HepG2 (cell line): ENCODE measurements around the gene CHID1. TPM values are rescaled to one million over a fixed set of nuclear protein-coding genes. Genes with fewer than 3 reads are reported as not detected.

Experiments
- GRHL1 ChIP-seq: sonication (generic); formaldehyde crosslinking; conservative IDR thresholded peaks from 2 replicates; pipeline ENCODE4 v1.8.0; 2022; ENCODE audit warnings: missing genetic modification reagents
- NAIF1 ChIP-seq: sonication (generic); formaldehyde crosslinking; IDR thresholded peaks from 2 replicates; pipeline ENCODE4 v1.5.0; 2020; ENCODE audit warnings: mild to moderate bottlenecking, missing genetic modification reagents, borderline replicate concordance
- SMAD1 ChIP-seq: sonication (generic); formaldehyde crosslinking; IDR thresholded peaks from 2 replicates; pipeline ENCODE4 v1.4.0; 2020; ENCODE audit warnings: missing genetic modification reagents, low read depth, mild to moderate bottlenecking, borderline replicate concordance
- TBL1XR1 ChIP-seq: fragments of 150-350 bp; IDR thresholded peaks from 2 replicates; pipeline ENCODE4 v1.6.1; 2014; ENCODE audit warnings: borderline replicate concordance, low read length; ENCODE audit not compliant: partially characterized antibody
- ZFP1 ChIP-seq: IDR thresholded peaks from 2 replicates; pipeline ENCODE4 v1.6.1; 2016
- ZNF563 ChIP-seq: sonication (generic); formaldehyde crosslinking; IDR thresholded peaks from 2 replicates; pipeline ENCODE4 v1.8.0; 2022; ENCODE audit warnings: mild to moderate bottlenecking, moderate library complexity, missing genetic modification reagents
- ZNF720 ChIP-seq: sonication (generic); formaldehyde crosslinking; IDR thresholded peaks from 2 replicates; pipeline ENCODE4 v1.4.0; 2020; ENCODE audit warnings: missing genetic modification reagents
- ZSCAN31 ChIP-seq: sonication (generic); formaldehyde crosslinking; IDR thresholded peaks from 2 replicates; pipeline ENCODE4 v1.5.0; 2020; ENCODE audit warnings: low read depth, mild to moderate bottlenecking, missing genetic modification reagents
- polyA plus RNA-seq, 8 experiments: library from polyadenylated mRNA; depleted of rRNA in 3 of 8; stranded (reverse) in 7 of 8; unstranded in 1 of 8; fragments of >200 nt; fragmentation: Illumina TruSeq in 4 of 8; extraction: Trizol in 4 of 8; gene quantifications; 2 replicates each; pipeline versions ENCODE4 v1.2.1 to v1.2.3, GENCODE V29; 2011 to 2016; ENCODE audit warnings: low read depth in 4 of 8, missing spikeins in 1 of 8, mixed read lengths in 1 of 8; ENCODE audit not compliant: insufficient read depth in 1 of 8
- total RNA-seq, 5 experiments: library from RNA; depleted of rRNA; stranded (reverse); fragments of >200 nt; fragmentation: Illumina TruSeq; extraction: Trizol; gene quantifications; 2 replicates each; pipeline ENCODE4 v1.2.3, GENCODE V29; 2016; ENCODE audit warnings: low read depth in 1 of 5
- TF ChIP-seq, protein P1 (sequence below): sonication (generic); formaldehyde crosslinking; IDR thresholded peaks from 2 replicates; pipeline ENCODE4 v1.4.0; 2020; ENCODE audit warnings: mild to moderate bottlenecking, missing genetic modification reagents
- TF ChIP-seq, protein P2 (sequence below): sonication (generic); formaldehyde crosslinking; IDR thresholded peaks from 2 replicates; pipeline ENCODE4 v1.4.0; 2020; ENCODE audit warnings: missing genetic modification reagents

CHID1 gene
- total and polyA plus RNA-seq, 2 of the 13 experiments (the other 11 are each of a cell fraction or from before 2014, with no cell fraction given): 65.1 to 93.6 TPM

DNA sequence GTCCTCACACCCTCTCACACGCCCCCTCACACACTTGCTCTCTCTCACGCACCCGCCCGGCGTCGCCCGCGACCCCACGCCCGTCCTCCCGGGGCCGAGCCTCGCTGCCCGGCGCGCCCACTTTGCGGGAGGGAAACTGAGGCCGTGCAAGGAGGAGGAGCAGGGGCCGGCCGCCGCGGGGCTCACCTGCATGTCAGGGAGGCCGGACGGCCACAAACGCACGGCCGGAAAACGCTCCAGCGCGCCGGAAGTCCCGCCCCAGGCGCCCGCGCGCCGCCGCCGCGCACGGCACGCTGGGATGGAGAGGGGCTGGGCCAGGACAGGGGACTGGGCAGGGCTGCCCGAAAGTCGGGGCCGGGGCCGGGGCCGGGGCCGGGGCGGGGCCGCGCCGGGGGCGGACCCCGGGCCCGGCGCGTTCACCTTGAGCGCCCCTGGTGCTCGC, at the start of gene CHID1 (continued):
- TF ChIP-seq NAIF1 (CRISPR knock-in tag): no peak
- TF ChIP-seq, protein P1, sequence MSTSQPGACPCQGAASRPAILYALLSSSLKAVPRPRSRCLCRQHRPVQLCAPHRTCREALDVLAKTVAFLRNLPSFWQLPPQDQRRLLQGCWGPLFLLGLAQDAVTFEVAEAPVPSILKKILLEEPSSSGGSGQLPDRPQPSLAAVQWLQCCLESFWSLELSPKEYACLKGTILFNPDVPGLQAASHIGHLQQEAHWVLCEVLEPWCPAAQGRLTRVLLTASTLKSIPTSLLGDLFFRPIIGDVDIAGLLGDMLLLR (CRISPR knock-in tag): 0 out of 2 replicates have a peak, but pooled peaks have one; percentile 19
- TF ChIP-seq ZNF720 (CRISPR knock-in tag): no peak
- no peak for TF ChIP-seq TBL1XR1
- TF ChIP-seq ZNF563 (CRISPR knock-in tag): peak; percentile 57; the same call in 1 of the 2 replicates
- no peak for TF ChIP-seq ZFP1 (CRISPR knock-in tag)
- no peak for TF ChIP-seq GRHL1 (CRISPR knock-in tag)
- no peak; the same call in 1 of the 2 replicates for TF ChIP-seq ZSCAN31
- TF ChIP-seq, protein P2, sequence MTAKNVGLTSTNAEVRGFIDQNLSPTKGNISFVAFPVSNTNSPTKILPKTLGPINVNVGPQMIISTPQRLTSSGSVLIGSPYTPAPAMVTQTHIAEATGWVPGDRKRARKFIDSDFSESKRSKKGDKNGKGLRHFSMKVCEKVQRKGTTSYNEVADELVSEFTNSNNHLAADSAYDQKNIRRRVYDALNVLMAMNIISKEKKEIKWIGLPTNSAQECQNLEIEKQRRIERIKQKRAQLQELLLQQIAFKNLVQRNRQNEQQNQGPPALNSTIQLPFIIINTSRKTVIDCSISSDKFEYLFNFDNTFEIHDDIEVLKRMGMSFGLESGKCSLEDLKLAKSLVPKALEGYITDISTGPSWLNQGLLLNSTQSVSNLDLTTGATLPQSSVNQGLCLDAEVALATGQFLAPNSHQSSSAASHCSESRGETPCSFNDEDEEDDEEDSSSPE (CRISPR knock-in tag): peak; percentile 70
- TF ChIP-seq SMAD1 (CRISPR knock-in tag): no peak
- TF ChIP-seq, all 625 proteins: peak for 131
